NAMALWA (cell line): ENCODE results near the gene RPL32.
"Not testable (repeated sequence)": the region's sequence is repeated elsewhere in the genome, so short reads cannot be mapped to it uniquely, and the experiment has no call there.

ENCODE experiments used
- DNase-seq: peaks from one replicate; pipeline ENCODE4 v3.0.0-alpha.2; 2015; ENCODE audit warnings: low spot score

RPL32 gene

DNA sequence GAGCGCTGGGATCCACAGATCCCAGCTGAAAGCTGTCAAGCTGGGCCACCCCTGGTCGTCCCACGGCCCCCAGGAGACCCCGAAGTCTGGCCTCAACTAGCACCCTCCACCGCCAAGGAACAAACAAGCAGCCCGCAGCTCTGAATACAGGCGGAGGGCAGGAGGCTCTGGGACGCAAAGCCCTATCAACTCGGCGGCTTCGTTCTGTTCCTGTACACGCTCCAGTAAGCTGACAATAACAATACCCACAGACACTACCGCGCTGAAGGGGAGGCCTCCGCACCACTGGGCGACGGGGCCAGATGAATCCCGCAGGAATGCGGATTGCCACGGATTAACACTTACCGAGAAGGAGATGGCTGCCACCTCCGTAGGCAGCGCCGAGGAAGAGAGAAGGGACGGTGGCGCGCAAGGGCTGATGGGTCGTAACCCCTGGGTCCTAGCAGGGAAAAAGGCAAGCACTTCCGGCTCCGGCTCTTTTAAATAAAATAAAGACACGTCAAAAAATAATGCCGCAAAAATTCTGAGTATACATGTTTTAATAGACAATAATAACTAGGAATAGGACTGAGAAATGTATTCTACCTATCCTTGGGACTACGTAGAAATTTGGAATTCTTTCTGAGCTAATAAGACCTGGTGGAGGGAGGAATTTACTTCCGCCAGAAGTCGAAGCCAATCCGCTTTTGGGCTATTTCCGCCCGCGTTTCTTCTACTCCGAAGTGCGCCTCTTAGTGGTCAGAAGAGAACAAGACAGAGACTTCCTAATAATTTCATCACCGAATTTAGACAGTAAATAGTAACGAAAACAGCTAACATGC lies at the start of gene RPL32:
Gene RPL32, minus strand, starts transcription at position 417 of the 821 bp plus-strand sequence. CDS start 1,328 bp downstream, outside the sequence.
- DNase-seq = peak; percentile 97

DNA sequence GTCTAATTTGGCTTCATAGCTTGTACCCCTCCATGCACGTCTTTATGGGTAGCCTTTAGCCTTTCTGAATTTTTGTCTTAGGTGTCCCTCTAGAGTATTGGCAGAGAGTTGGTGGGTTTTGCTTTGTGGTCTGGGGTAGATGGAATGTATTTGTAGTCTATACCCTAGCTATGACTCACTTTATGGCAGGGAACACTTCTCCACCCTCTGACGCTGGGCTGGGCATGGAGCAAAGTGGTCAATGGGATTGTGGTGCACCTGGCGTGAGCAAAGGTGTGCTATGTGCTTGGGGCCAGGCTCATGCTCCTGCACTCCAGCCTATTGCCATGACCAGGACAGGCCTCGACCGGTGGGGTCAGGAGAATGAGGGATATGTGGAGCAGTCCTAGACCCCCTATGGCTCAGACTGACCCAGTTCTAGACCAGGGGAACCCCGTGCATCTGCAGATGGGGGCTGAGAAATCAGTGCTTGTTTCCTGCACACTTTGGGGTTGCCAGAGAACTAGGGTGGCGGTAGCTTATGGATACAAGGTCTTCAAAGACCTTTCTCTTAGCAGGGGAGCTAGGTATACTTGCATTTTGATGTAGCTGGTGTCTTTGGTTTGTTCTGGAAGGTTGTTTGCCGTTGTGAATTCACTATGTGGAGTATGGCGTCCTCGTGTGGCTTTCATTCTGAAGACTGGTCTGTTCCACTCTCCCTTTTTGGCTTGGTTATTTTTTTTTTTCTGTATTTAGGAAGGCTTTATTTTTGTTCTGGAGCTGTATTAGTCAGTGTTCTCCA lies 49.4 kb upstream of the RPL32 start:
- no peak for DNase-seq

DNA sequence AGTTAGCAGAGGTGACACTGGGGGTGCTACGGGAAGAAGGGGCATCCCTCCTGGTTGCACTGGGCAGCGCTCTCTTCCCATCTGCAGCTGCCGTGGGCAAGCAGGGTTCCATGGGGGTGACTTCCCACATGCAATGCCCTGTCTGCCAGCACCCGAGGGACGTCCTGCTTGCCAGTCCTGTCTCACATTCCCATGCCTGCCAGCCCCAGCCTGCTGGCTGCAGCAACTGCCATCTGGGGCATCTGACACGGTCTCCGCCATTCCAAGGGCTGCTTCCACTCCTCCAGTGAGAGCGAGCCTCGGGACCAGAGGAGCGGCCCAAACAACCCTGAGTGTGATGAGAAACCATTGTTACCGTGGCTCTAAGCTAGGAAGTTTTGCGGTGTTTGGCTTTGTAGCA lies 45.4 kb upstream of the RPL32 start:
- no peak for DNase-seq

DNA sequence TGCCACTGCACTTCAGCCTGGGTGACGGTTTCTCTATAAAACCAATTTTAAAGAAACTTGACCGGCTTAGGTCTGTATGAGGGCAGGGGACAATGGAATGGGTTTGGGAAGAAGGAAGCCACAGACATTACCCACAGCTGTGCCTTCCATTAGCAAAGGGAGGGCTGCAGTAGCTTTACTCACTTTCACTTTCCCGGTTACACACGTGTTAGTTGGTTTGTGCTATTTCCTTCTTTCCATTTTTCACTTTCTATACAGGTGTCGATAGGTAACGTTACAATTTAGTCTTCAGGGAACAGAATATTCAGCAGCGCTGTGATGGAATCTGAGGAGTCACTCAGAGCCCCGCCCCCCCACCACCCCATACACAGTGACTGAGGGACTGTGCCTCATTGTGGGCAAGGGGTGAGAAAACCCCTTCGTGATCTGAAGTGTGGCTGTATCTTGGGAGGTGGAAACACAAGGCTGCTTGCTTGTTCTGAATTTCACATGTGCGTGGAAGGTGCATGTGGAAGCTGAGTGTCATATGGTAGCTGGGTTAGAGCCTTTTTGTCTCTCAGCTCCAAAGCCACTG lies 44.8 kb upstream of the RPL32 start:
- no peak for DNase-seq

DNA sequence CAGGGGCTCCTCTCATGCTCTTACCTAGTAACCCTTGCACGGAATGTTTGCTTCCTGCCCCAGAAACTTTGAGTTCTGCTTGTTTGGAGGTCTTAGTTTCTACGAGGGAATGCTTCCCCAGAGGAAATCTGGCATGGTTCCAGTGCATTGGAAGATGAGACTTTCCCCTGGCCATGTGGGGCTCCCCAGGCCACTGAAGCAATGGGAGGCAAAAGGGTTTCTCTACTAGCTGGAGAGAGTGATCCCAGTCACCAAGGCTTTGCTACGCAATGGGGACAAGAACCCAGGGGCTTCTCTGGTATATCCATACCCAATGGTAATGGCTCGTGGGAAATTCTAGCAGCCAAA lies 44.2 kb upstream of the RPL32 start:
- no peak for DNase-seq

DNA sequence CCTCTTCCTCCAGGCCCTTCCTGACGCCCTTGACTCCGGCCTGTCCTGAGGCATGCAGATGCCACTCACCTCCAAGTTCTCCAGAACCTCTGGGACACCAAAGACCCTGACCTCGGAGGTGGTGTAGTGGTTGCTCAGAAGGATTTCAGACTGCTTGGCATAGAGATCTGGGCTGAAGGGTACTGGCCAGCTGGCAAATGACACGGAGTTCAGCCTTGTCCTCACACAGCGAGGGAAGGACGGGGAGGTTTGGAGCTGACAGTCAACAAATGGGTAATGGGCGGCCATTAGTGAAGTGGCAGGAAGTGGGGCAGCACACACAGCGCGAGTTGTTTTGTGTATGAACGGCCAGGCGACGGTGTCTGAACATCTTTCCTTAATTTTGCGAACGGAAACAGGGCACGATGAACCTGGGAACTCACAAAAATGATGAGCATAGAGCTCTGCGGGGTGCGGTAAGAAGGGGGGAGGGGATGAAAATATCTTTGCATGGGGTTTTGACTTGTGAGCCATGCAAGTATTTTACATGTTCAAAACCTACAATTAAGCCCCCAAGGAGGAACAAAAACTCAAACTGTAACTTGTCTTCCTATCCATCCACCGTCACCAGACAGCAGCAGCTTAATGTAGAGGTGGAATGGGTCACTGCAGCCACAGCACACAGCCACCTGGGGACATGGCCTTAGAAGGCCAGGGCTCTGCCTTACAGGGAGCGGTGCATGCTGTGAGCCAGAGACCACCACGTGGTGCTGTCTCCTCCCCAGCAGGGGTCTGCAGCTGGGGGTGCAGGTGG lies 43.6 kb upstream of the RPL32 start:
- no peak for DNase-seq

DNA sequence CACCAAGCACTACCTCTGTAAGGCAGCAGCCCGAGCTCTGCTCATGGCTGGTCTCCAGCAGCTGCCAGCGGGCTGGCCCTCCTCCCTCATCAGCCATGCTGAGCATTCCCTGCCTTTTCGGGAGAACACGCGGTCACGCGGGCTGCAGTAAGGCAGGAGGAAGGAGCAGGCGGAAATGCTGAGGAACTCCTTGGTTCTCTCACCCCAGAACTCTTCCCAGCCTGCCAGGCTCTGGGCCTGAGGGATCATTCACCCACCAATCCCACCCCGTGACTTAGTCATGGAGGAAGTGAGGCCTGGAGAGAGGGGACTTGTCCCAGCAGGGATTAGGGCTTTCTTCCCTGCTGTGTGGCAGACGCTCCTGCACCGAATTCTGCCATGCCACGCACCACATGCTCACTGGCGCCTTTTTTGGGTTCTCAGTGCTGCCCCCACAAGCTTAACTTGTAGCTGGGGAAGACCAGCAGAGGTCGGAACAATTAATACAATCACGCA lies 42.9 kb upstream of the RPL32 start:
- DNase-seq = no peak

DNA sequence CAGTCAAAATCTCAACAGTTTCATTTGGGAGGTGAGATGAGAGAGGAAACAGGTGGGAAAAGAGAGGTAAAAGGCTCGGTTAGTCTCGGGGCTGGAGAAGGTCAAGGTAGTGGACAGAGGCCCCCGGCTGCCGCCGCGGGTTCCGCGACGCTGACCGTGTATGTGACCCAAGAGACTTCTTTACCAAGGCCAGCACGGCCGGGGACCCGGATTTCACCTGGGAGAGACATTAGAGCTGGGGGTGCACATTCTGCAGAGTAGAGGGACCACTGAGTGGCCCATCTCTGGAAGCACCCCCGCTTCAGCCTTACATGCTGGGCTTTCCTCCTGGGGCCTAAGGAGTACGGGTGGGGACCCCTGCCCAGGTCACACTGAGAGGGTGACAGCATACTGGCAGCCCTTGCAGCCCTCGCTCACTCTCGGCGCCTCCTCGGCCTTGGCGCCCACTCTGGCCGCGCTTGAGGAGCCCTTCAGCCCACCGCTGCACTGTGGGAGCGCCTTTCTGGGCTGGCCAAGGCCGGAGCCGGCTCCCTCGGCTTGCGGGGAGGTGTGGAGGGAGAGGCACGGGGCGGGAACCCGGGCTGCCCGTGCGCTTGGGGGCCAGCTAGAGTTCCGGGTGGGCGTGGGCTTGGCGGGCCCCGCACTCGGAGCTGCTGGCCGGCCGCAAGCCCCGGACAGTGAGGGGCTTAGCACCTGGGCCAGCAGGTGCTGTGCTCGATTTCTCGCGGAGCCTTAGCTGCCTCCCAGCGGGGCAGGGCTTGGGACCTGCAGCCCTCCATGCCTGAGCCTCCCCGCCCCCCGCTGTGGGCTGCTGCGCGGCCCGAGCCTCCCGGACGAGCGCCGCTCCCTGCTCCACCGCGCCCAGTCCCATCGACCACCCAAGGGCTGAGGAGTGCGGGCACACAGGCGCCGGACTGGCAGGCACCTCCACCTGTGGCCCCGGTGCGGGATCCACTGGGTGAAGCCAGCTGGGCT lies 41.3 kb upstream of the RPL32 start:
- DNase-seq = no peak

DNA sequence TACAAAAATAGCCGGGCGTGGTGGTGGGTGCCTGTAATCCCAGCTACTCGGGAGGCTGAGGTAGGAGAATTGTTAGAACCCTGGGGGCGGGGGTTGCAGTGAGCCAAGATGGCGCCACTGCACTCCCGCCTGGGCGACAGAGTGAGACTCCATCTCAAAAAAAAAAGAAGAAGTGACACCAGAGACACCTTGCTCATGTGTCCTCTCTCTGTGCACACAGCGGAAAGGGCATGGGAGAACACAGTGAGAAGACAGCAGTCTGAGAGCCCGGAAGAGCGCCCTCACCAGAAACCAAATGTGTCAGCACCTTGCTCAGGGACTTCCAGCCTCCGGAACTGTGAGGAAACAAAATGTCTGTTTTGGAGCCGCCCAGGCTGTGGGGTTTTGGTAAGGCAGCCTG lies 40.5 kb upstream of the RPL32 start:
- not testable (repeated sequence) for DNase-seq

DNA sequence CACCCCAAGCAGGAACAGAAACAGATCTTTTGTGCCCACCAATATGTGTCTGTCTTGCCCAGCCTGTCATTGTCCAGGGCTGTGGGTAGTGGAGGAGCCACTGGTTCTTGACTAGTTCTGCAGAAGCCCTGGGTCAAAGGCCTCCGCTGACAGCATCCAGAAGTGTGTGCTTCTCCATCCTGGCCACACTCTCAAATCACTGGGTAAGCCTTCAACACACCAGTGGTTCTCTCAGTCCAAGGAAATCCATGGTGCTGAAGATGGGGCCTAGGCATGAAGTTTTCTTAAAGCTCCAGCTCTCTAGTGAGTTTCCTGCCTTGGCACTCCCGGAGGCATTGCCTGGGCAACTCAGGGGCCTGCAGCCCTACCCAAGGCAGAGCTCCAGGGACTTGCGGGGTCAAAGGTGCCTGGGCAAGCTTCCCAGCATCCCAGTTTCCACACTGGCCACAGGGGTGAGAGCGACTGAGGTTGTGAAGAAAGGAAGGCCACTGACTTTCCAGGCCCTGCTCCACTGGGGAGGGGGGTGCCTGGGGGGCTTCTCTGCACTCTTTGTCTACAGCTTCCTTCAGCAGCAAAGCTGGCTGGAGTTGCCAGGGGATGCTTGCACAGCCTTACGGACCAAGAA lies 37.9 kb upstream of the RPL32 start:
- DNase-seq = no peak

DNA sequence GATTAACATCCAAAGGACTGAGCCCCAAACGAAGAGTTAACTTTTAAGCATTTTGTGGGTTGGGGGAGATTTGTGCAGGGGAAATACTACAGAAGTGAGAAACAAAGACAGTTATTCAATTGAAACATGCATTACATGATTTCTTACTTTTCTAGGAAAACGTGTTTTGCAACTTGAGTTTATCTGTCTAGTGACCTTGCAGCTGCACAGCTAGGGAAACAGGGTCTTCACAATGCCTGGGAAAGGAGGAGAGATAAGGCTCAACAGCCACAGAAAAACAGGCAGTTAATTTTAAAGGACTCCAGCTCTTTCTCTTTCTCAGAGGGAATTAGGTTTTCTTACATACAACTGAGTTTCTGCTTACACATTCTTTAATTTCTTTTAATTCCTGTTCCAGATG lies 37.4 kb upstream of the RPL32 start:
- DNase-seq = not testable (repeated sequence)

DNA sequence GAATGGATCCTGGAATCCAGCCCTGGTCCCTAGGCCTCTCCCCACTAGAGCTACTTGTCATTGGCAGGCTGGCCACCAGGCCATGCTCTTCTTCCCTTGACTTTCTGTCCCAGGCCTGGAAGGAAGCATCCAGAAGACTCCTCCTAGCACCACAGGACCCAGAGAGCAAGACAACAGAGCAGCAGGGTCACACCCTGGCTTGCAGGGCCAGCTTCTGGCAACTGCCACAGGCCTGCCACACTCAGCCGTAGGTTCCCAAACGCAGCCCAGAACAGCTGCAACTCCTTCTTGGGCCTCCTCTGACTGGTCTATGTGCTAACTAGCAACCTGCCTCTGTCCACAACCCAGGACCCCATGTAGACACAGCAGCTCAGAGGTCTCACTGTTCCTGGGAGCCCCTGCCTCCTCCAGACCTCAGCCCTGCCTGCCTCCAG lies 36.8 kb upstream of the RPL32 start:
- DNase-seq = no peak

DNA sequence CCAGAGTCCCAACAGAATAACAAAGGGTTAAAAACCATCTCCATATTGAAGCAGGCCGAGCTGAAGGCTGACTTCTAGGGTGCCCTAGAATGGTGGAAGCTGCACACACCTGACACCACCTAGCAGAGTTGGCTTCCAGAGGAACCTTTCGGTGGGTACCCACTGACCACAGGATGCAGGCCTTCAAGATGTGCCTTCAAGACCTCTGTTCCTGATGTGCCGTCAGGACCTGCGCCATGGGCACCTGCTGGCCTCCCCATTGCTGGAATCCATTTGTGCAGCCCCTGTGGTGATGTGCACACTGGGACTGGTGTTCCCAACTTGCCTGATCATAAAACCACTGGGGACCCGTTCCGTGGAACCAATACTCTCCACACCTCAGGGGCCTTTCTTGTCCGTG lies 35.7 kb upstream of the RPL32 start:
- no peak for DNase-seq

DNA sequence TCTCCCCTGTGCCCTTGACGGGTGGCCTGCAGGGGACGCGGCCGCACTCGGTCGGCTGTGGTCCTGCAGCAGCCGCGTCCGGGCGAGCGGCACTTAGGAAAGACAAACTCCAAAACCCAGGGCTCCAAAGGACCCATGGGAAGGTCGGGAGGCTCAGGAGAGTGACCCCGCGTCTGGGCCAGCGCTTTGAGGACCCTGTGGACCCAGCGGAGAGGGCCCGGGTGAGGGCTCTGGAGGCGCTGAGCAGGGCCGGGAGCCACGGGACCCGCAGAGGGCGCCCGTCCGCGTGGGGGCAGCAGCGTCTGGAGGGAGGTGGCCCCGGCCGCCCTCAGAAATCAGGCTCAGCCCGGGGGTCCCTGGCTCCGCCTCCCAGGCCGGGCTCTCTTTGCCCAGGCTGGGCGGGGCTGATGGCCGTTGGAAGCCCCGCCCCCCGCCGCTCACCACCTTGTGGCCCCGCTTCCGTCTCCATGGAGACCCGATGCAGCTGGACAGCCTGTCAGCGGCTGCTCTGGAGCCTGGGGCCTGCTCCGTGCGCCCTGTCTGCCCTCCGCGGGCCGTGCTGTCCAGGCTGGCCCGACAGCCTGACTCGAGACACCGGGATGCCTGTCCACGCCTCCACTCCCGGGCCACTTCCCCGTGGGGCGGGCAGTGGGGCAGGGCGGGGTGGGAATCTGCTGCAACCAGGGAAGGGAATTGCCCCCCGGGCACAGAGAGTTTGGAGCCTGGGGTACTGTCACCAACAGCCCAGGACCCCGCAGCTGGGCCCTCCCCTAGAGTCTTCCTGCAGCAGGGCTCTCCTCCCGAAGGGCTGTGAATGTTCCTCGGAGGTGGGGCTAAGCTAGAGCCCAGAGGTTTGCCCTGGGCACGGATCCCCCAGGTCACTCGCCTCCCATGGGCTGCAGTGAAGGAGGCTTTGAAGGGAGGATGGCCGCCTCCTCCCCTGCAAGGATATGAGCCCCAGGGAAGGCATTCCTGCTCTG lies 34.8 kb upstream of the RPL32 start:
- peak; percentile 51 for DNase-seq

DNA sequence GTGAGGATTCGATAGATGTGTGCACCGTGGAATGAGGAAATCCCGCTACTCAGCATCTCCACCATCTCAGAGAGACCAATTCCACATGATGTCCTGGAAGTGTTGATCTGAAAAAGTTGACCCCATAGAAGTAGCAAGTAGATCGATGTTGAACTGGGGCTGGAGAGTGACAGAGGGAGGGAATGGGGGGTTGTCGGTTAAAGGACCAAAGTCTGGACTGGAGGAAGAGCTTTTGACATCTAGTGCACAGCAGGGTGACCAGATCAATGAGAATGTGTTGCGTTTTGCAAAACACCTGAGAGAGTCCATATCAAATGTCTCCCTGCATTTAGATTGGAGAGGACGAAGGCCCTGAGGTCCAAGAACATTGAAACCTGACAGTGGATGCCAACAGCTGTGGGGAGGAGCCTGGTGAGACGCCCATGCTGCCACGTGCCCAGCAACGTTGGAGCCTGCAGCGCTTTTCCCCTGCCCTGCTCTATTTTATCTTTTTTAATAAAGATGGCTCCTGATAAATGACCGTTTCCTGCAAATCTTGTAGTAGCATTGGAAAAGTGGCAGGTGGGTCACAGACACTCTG lies 30.1 kb upstream of the RPL32 start:
- no peak for DNase-seq

DNA sequence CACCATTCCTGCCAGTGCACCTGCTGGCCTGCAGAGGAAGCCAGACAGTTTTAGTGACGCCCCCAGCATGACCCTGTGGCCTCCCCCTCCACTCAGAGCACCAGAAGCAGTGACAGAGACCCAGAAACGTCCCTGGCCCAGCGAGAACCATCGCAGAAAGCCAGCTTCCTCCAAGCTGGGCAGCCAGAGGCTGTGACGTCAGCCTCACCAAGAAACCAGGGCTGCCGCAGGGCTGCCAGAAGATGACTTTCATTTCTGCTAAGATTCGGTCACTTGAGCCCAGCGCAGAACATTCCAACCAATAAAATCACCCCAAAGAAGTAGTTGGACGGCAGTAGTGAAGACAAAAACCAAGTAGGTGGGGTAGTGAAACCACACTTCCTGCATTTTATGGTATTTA lies 29.6 kb upstream of the RPL32 start:
- peak; percentile 61 for DNase-seq

DNA sequence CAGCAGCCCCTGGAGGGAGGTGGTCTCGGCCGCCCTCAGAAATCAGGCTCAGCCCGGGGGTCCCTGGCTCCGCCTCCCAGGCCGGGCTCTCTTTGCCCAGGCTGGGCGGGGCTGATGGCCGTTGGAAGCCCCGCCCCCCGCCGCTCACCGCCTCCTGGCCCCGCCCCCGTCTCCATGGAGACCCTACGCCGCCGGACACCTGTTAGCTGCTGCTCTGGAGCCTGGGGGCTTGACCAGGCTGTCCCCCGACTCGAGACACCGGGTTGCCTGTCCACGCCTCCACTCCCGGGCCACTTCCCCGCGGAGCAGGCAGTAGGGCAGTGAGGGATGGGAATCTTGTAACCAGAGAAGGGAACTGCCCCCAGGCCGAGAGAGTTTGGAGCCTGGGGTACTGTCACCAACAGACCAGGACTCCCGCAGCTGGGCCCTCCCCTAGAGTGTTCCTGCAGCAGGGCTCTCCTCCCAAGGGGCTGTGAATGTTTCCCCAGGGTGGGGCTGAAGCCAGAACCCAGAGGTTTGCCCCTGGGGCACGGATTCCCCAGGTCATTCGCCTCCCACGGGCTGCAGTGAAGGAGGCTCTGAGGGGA lies 27.8 kb upstream of the RPL32 start:
- peak; percentile 50 for DNase-seq
